Neutrophil (primary cell): ENCODE results near the gene ADAMTS16.

Experiments
- H3K27ac ChIP-seq: fragments of 200-600 bp; sonication (generic); 2 replicates; pipeline ENCODE4 v1.5.1; 2016; ENCODE audit warnings: mild to moderate bottlenecking, moderate library complexity
- H3K27me3 ChIP-seq: fragments of 200-600 bp; sonication (generic); 2 replicates; pipeline ENCODE4 v1.6.0; 2016; ENCODE audit warnings: mild to moderate bottlenecking
- H3K36me3 ChIP-seq: fragments of 200-600 bp; sonication (generic); 2 replicates; pipeline ENCODE4 v1.5.1; 2017
- H3K4me1 ChIP-seq, 2 experiments: fragments of 200-600 bp in 1 of 2; sonication (generic) in 1 of 2; 1 replicate in 1 of 2; 2 replicates in 1 of 2; pipeline versions ENCODE4 v1.5.1 to v1.6.1; 2013 to 2016; ENCODE audit warnings: low read depth in 1 of 2, low read length in 1 of 2, mild to moderate bottlenecking in 1 of 2, moderate library complexity in 1 of 2; ENCODE audit not compliant: control insufficient read depth in 1 of 2, insufficient read depth in 1 of 2
- H3K4me3 ChIP-seq, 2 experiments: fragments of 200-600 bp in 1 of 2; sonication (generic) in 1 of 2; 1 replicate in 1 of 2; 2 replicates in 1 of 2; pipeline ENCODE4 v1.5.1; 2013 to 2016; ENCODE audit warnings: low read depth in 1 of 2, low read length in 1 of 2, mild to moderate bottlenecking in 1 of 2, moderate library complexity in 1 of 2
- H3K9me3 ChIP-seq: fragments of 200-600 bp; sonication (generic); 2 replicates; pipeline ENCODE4 v1.5.1; 2016
- CTCF ChIP-seq: fragments of 200-600 bp; sonication (generic); IDR thresholded peaks from 2 replicates; pipeline ENCODE4 v1.5.1; 2016; ENCODE audit warnings: antibody characterized with exemption

ADAMTS16 gene

GRCh38 chr5:5343568-5343967 is 203.4 kb downstream of the ADAMTS16 start:
- H3K36me3 ChIP-seq = no peaks in the 10 kb centered on the region
- no peaks in the 10 kb centered on the region for H3K9me3 ChIP-seq
- TF ChIP-seq CTCF = no peak

GRCh38 chr5:5344051-5344571 is 204.0 kb downstream of the ADAMTS16 start:
- H3K27me3 ChIP-seq = no peaks in the 10 kb centered on the region
- TF ChIP-seq CTCF = no peak
- no peaks in the 10 kb centered on the region for H3K9me3 ChIP-seq

More at GRCh38 chr5:5343568-5343967, 203.4 kb downstream of the ADAMTS16 start:
- no peaks in the 10 kb centered on the region for H3K4me1 ChIP-seq
- no peaks in the 10 kb centered on the region for H3K27me3 ChIP-seq
- H3K27ac ChIP-seq = no peak overlapping the region
- H3K4me3 ChIP-seq = no peak overlapping the region

GRCh38 chr5:5344606-5345005 is 204.5 kb downstream of the ADAMTS16 start:
- H3K36me3 ChIP-seq = no peaks in the 10 kb centered on the region
- TF ChIP-seq CTCF = no peak
- no peaks in the 10 kb centered on the region for H3K4me1 ChIP-seq
- no peaks in the 10 kb centered on the region for H3K9me3 ChIP-seq
- H3K27ac ChIP-seq = no peak overlapping the region
- H3K4me3 ChIP-seq = no peak overlapping the region
- no peaks in the 10 kb centered on the region for H3K27me3 ChIP-seq

More at GRCh38 chr5:5344051-5344571, 204.0 kb downstream of the ADAMTS16 start:
- Histone ChIP-seq H3K36me3 (no peaks in the 10 kb centered on the region), H3K4me1 (no peaks in the 10 kb centered on the region), H3K4me3 (no peak overlapping the region), H3K27ac (no peak overlapping the region)

- no peaks in the 10 kb centered on the region for H3K27me3 ChIP-seq
- no peak overlapping the region for H3K4me3 ChIP-seq
- H3K9me3 ChIP-seq = no peaks in the 10 kb centered on the region
- no peaks in the 10 kb centered on the region for H3K36me3 ChIP-seq
- H3K27ac ChIP-seq = no peak overlapping the region
- no peak for TF ChIP-seq CTCF
- H3K4me1 ChIP-seq = no peaks in the 10 kb centered on the region
Observed at GRCh38 chr5:5347442-5347841, 207.3 kb downstream of the ADAMTS16 start.

- Histone ChIP-seq H3K27ac (no peak overlapping the region), H3K27me3 (no peaks in the 10 kb centered on the region)
- TF ChIP-seq CTCF = no peak
Observed at GRCh38 chr5:5348135-5348534, 208.0 kb downstream of the ADAMTS16 start.

GRCh38 chr5:5348576-5348975 is 208.4 kb downstream of the ADAMTS16 start:
- Histone ChIP-seq H3K9me3 (no peaks in the 10 kb centered on the region), H3K36me3 (no peaks in the 10 kb centered on the region), H3K4me1 (no peaks in the 10 kb centered on the region), H3K27me3 (no peaks in the 10 kb centered on the region), H3K4me3 (no peak overlapping the region), H3K27ac (no peak overlapping the region)
- no peak for TF ChIP-seq CTCF

More at GRCh38 chr5:5348135-5348534, 208.0 kb downstream of the ADAMTS16 start:
- H3K4me3 ChIP-seq = no peak overlapping the region
- no peaks in the 10 kb centered on the region for H3K9me3 ChIP-seq
- H3K4me1 ChIP-seq = no peaks in the 10 kb centered on the region
- no peaks in the 10 kb centered on the region for H3K36me3 ChIP-seq
